ENCODE measurements around the gene RPS15. TPM values are rescaled to one million over a fixed set of nuclear protein-coding genes. Genes with fewer than 3 reads are reported as not detected.
A peak's percentile ranks its signal among the peaks of the same experiment; 100 is the strongest.
"Not testable (repeated sequence)": the region's sequence is repeated elsewhere in the genome, so short reads cannot be mapped to it uniquely, and the experiment has no call there.

RPS15 gene
- total and polyA plus RNA-seq, 9 of the 15 experiments (the other 6 are each of a cell fraction or from before 2014, with no cell fraction given): 605 to 2,791 (median 957) TPM

GRCh38 chr19:1477056-1477455 is 38.9 kb downstream of the RPS15 start:
- H3K4me2 ChIP-seq (ENCODE audit: insufficient read depth, low read length); H3K9me1 ChIP-seq (ENCODE audit: control insufficient read depth, insufficient read depth, low read length); DNase-seq (ENCODE audit: extremely low read depth in 1 of 4, low spot score in 3 of 4); in situ Hi-C loops (cut with MboI); intact Hi-C loops (cut with micrococcal nuclease); H4K20me1 ChIP-seq (replicated peaks; ENCODE audit: control insufficient read depth, insufficient read depth, low read length); CTCF ChIA-PET (ENCODE audit: low intra/inter-chr PET ratio); H3K9me3 ChIP-seq (replicated peaks; ENCODE audit: control insufficient read depth, insufficient read depth, low read depth, low read length); H3K4me3 ChIP-seq; BruUV-seq (replicated peaks); FAIRE-seq; H2AFZ ChIP-seq (ENCODE audit: low read depth, low read length); ATAC-seq; H3K27me3 ChIP-seq (ENCODE audit: control insufficient read depth in 2 of 2, insufficient read depth in 2 of 2, low read length in 2 of 2): not testable (repeated sequence)
- TF ChIP-seq ZNF24 (IDR thresholded peaks at IDR 0.05): 0 out of 2 replicates have a peak, but pooled peaks have one; percentile 36
- peaks cover 5 to 83% of the 10 kb centered on the region in 2 experiments; a peak in 4 of 5 replicates for H3K4me1 ChIP-seq (replicated peaks in 1 of 2; ENCODE audit: control insufficient read depth in 2 of 2, insufficient read depth in 2 of 2, low read length in 2 of 2)
- H3K27ac ChIP-seq (ENCODE audit: extremely low read depth, low read depth, low read length): 0 out of 3 replicates have a peak overlapping the region, but pooled peaks have one; percentile 28
- WGBS (ENCODE audit: insufficient coverage, low coverage, missing lambda C conversion rate): 95% methylated on average over 6 of the region's 9 CpGs
- POLR2A ChIA-PET: interaction anchor here (0.8 kb wide), 1 partner anchor 10 kb away, joined by 4 read pairs; no protein-coding TSS in a partner anchor
- peaks cover 44% of the 10 kb centered on the region for H3K79me2 ChIP-seq (ENCODE audit: control insufficient read depth, insufficient read depth, low read length)
- H3K9ac ChIP-seq (ENCODE audit: insufficient read depth in 1 of 2, low read depth in 2 of 2, low read length in 2 of 2): peak overlapping the region in 1 of 2 experiments; percentile 24; a peak in 2 of 4 replicates
- H3K36me3 ChIP-seq (ENCODE audit: control insufficient read depth, insufficient read depth, low read length): peaks cover 33% of the 10 kb centered on the region; the same call in 2 of the 3 replicates

- Histone ChIP-seq H3K36me3 (ENCODE audit: control insufficient read depth, insufficient read depth, low read length) (peaks cover 33% of the 10 kb centered on the region; the same call in 2 of the 3 replicates), H3K9ac (ENCODE audit: insufficient read depth in 1 of 2, low read depth in 2 of 2, low read length in 2 of 2) (peak within 1 kb of the TSS; percentile 86 to 95), H3K27ac (ENCODE audit: extremely low read depth, low read depth, low read length) (peak within 1 kb of the TSS; percentile 94), H3K9me3 (replicated peaks; ENCODE audit: control insufficient read depth, insufficient read depth, low read depth, low read length) (no peaks in the 10 kb centered on the region; the same call in 1 of the 2 replicates), H3K9me1 (ENCODE audit: control insufficient read depth, insufficient read depth, low read length) (no peaks in the 10 kb centered on the region), H2AFZ (ENCODE audit: low read depth, low read length) (peak within 1 kb of the TSS; percentile 95), H3K79me2 (ENCODE audit: control insufficient read depth, insufficient read depth, low read length) (peaks cover 39% of the 10 kb centered on the region), H3K4me1 (replicated peaks in 1 of 2; ENCODE audit: control insufficient read depth in 2 of 2, insufficient read depth in 2 of 2, low read length in 2 of 2) (peaks cover 5 to 77% of the 10 kb centered on the region in 2 experiments; a peak in 4 of 5 replicates), H3K4me3 (peak within 1 kb of the TSS; percentile 97), H4K20me1 (replicated peaks; ENCODE audit: control insufficient read depth, insufficient read depth, low read length) (0 out of 2 replicates have a peak, but pooled peaks cover 4% of the 10 kb centered on the region), H3K4me2 (ENCODE audit: insufficient read depth, low read length) (peak within 1 kb of the TSS; percentile 85), H3K27me3 (ENCODE audit: control insufficient read depth in 2 of 2, insufficient read depth in 2 of 2, low read length in 2 of 2) (no peaks in the 10 kb centered on the region)
- in situ Hi-C loops (cut with MboI) (no loop called here), intact Hi-C loops (cut with micrococcal nuclease) (loop anchor here (2.0 kb wide), 1 partner anchor 34 kb away; the partner anchor contains the start of gene ADAMTSL5)
- POLR2A ChIA-PET: no interaction called here
- peak; percentile 87 to 97 (median 90) for DNase-seq (ENCODE audit: extremely low read depth in 1 of 4, low spot score in 3 of 4)
- CTCF ChIA-PET (ENCODE audit: low intra/inter-chr PET ratio): interaction anchor here (0.7 kb wide), 1 partner anchor 806 kb away, joined by 3 read pairs; no protein-coding TSS in a partner anchor
- under 1% methylated on average over 33 of the region's 71 CpGs for WGBS (ENCODE audit: insufficient coverage, low coverage, missing lambda C conversion rate)
- peak; percentile 98 for FAIRE-seq
- BruUV-seq (replicated peaks): TSS peak; percentile 83
- peak; percentile 92 for ATAC-seq
- TF ChIP-seq TRIM28 (IDR thresholded peaks at IDR 0.05) (0 out of 2 replicates have a peak, but pooled peaks have one; percentile 61), ZNF133 (CRISPR knock-in tag; IDR thresholded peaks at IDR 0.05) (no peak), MLX (CRISPR knock-in tag; conservative IDR thresholded peaks at IDR 0.05) (no peak)
Measured at GRCh38 chr19:1478934-1479707, 40.9 kb downstream of the RPS15 start, which contains the start of gene C19orf25. Gene C19orf25, minus strand, starts transcription at chr19:1479215. Its CDS starts 312 bp downstream, at chr19:1478903.

Data from K562 (cell line).